ENCODE data around the gene DUSP10.

The DUSP10 gene

DNA sequence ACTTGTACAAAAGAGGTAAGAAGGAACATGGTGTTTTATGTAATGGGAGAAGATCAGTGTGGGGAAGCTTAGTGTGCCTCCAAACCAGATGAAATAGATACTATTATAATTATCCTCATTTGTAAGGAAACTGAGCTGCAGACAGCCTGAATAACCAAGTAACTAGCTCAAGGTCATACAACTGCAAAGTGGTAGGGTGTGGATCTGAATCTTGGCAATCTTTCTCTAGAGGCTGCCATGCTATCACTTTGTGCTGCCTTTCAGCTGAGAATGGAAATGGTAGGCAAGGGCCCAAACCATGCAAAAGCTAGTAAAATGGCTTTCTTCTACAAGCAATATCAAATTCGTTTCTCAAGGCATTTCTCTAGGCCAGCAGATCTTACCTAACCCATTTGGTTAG lies 51.0 kb downstream of the DUSP10 start:
- Mint-ChIP-seq H3K27me3 (no peaks in the 10 kb centered on the region), H3K9me3 (no peaks in the 10 kb centered on the region), H3K4me3 (no peak overlapping the region), H3K27ac (ENCODE audit: low read depth) (no peak overlapping the region), H3K36me3 (ENCODE audit: insufficient read depth) (peaks cover 2% of the 10 kb centered on the region), H3K4me1 (peaks cover 7% of the 10 kb centered on the region)
- DNase-seq (ENCODE audit: low spot score in 2 of 2), result no peak
- no peak for ATAC-seq (replicated peaks; ENCODE audit: extremely low read depth, poor library complexity, severe bottlenecking)

DNA sequence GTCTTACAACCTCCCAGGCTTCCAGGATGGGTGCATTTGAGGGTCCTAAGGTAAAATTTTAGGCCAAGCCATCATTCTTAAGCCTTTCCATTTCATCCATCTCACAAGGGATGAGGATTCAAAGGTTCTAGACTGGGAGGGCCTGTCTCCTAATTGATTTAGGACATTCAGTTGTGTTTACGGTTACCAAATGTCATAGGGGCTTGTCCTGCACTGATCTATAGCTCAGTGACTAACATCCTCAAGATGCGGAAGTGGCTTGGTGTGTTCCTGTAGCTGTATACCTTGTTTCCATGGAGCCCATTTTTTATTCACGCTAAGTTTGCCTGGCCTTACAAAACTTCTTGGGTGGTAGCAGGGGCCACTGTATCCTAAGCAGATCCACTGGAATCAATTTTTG lies 52.8 kb downstream of the DUSP10 start:
- DNase-seq (ENCODE audit: low spot score in 2 of 2) (no peak), ATAC-seq (replicated peaks; ENCODE audit: extremely low read depth, poor library complexity, severe bottlenecking) (peak; percentile 46)
- Mint-ChIP-seq H3K36me3 (ENCODE audit: insufficient read depth) (peaks cover 2% of the 10 kb centered on the region), H3K27ac (ENCODE audit: low read depth) (peak overlapping the region; percentile 45), H3K9me3 (no peaks in the 10 kb centered on the region), H3K4me3 (no peak overlapping the region), H3K27me3 (no peaks in the 10 kb centered on the region), H3K4me1 (peaks cover 7% of the 10 kb centered on the region)

DNA sequence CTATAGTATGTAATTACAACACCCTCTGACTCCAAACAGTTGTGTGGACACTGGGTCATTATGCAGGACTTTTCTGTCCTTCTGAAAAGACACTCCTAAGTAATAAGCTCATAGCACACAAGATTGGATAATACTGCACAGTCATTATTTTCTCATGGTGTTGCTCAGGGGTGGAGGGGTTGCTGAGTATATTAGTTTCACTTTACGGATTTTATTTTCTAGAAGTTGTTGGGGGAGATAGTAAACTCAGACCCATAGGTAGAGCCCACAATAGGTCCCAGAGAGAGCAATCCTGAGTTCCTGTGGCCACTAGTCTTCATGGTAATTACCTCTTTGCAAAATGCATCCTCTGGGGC lies 53.4 kb downstream of the DUSP10 start:
- Mint-ChIP-seq H3K9me3 (no peaks in the 10 kb centered on the region), H3K4me1 (peaks cover 7% of the 10 kb centered on the region), H3K27ac (ENCODE audit: low read depth) (no peak overlapping the region), H3K27me3 (no peaks in the 10 kb centered on the region), H3K36me3 (ENCODE audit: insufficient read depth) (peaks cover 2% of the 10 kb centered on the region), H3K4me3 (no peak overlapping the region)
- DNase-seq (ENCODE audit: low spot score in 2 of 2) (no peak), ATAC-seq (replicated peaks; ENCODE audit: extremely low read depth, poor library complexity, severe bottlenecking) (no peak)

DNA sequence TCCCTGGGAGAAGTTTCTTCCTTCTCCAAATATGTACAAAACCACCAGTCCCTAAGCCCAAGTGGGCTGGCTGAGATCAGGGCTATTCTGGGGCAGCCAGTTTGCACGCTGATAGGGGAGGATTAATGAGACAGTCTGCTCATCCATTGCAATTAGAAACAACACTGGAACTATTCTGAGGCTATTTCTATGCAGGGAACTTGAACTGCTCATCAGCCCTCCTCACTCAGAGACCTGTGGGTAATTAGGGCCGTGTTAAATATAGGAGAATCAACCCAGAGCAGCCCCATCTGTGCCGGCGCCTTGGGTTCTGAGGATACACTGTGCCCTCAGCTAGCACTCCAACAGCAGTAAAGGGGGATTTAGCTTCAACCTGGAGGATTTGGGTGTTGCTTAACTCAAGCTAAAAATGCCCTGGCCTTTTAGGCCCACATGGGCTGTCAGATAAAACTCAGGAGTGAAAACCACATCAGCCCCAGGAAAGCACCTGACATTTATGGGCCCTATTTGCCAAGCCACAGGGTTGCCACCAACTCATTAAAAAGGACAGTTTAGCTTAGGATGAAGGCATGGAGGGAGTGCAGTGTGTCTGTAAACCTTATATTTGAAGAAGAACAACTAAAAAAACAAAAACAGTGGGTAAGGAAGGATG lies 53.9 kb downstream of the DUSP10 start:
- H3K4me1 Mint-ChIP-seq, result peaks cover 7% of the 10 kb centered on the region
- H3K27me3 Mint-ChIP-seq, result no peaks in the 10 kb centered on the region
- no peak overlapping the region for H3K27ac Mint-ChIP-seq (ENCODE audit: low read depth)
- no peak overlapping the region for H3K4me3 Mint-ChIP-seq
- peaks cover 2% of the 10 kb centered on the region for H3K36me3 Mint-ChIP-seq (ENCODE audit: insufficient read depth)
- ATAC-seq (replicated peaks; ENCODE audit: extremely low read depth, poor library complexity, severe bottlenecking) (no peak), DNase-seq (ENCODE audit: low spot score in 2 of 2) (no peak)
- H3K9me3 Mint-ChIP-seq, result no peaks in the 10 kb centered on the region

DNA sequence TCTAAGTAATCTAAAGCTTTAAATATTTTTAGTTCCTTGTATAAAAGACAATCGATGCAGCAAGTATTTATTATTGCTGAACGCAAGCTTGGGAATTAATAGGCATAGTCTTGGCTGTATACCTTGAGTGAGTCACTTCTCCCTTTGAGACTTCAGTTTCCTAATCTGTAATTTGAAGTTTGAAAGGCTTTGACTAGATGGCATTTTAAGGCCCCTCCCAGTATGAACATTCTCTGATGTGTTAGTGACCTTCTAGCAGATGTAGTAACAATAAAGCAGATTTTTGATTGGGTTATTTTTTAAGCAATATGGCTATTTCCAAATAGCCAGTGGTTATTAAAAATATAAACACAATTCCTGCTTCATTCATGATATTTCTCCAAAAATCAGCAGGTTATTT lies 58.2 kb downstream of the DUSP10 start:
- Mint-ChIP-seq H3K27ac (ENCODE audit: low read depth) (no peak overlapping the region), H3K9me3 (peaks cover 10% of the 10 kb centered on the region), H3K4me3 (no peak overlapping the region), H3K4me1 (peaks cover 7% of the 10 kb centered on the region), H3K27me3 (no peaks in the 10 kb centered on the region), H3K36me3 (ENCODE audit: insufficient read depth) (peaks cover 1% of the 10 kb centered on the region)
- DNase-seq (ENCODE audit: low spot score in 2 of 2) (no peak), ATAC-seq (replicated peaks; ENCODE audit: extremely low read depth, poor library complexity, severe bottlenecking) (no peak)

DNA sequence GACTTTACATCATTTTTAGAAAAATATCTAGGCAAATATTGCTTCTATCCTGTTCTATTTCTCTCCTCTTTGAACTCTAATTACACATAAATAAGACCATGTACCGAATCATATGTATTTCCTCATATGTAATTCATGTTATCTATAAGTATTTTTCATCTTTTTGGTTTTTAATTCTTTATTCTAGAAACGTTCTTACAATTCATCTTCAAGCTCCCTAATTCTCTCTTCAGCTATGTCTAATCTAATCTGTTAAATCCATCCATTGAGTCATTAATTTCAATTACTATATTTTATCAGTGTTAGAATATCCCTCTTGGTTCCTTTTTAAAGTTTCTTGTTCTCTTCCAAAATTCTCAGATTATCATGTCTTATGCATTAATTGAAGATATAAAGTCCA lies 61.8 kb downstream of the DUSP10 start:
- no peak for ATAC-seq (replicated peaks; ENCODE audit: extremely low read depth, poor library complexity, severe bottlenecking)
- peaks cover 1% of the 10 kb centered on the region for H3K36me3 Mint-ChIP-seq (ENCODE audit: insufficient read depth)
- H3K27ac Mint-ChIP-seq (ENCODE audit: low read depth), result no peak overlapping the region
- H3K27me3 Mint-ChIP-seq, result no peaks in the 10 kb centered on the region
- no peak for DNase-seq (ENCODE audit: low spot score in 2 of 2)
- no peak overlapping the region for H3K4me3 Mint-ChIP-seq
- no peaks in the 10 kb centered on the region for H3K4me1 Mint-ChIP-seq
- H3K9me3 Mint-ChIP-seq, result peaks cover 10% of the 10 kb centered on the region

DNA sequence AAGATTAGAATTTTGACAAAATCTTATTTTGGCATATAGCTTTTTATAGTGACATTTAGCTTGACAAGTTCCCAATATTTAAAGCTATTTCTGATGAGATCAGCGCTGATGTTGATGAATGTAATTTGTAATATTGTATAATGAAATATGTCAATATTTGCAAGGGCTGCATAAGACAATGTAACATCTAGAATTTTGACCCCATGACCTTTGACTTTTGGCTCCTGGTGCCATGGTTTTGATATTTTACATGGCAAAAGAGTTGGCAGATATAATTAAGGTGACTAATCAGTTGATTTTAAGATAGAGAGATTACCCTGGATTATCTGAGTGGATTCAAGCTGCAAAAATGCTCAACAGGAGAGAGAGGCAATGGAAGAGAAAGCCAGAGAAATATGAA lies 63.9 kb downstream of the DUSP10 start:
- DNase-seq (ENCODE audit: low spot score in 2 of 2) (no peak), ATAC-seq (replicated peaks; ENCODE audit: extremely low read depth, poor library complexity, severe bottlenecking) (no peak)
- Mint-ChIP-seq H3K4me3 (no peak overlapping the region), H3K4me1 (no peaks in the 10 kb centered on the region), H3K36me3 (ENCODE audit: insufficient read depth) (peaks cover 1% of the 10 kb centered on the region), H3K27me3 (no peaks in the 10 kb centered on the region), H3K27ac (ENCODE audit: low read depth) (no peak overlapping the region), H3K9me3 (peaks cover 10% of the 10 kb centered on the region)

DNA sequence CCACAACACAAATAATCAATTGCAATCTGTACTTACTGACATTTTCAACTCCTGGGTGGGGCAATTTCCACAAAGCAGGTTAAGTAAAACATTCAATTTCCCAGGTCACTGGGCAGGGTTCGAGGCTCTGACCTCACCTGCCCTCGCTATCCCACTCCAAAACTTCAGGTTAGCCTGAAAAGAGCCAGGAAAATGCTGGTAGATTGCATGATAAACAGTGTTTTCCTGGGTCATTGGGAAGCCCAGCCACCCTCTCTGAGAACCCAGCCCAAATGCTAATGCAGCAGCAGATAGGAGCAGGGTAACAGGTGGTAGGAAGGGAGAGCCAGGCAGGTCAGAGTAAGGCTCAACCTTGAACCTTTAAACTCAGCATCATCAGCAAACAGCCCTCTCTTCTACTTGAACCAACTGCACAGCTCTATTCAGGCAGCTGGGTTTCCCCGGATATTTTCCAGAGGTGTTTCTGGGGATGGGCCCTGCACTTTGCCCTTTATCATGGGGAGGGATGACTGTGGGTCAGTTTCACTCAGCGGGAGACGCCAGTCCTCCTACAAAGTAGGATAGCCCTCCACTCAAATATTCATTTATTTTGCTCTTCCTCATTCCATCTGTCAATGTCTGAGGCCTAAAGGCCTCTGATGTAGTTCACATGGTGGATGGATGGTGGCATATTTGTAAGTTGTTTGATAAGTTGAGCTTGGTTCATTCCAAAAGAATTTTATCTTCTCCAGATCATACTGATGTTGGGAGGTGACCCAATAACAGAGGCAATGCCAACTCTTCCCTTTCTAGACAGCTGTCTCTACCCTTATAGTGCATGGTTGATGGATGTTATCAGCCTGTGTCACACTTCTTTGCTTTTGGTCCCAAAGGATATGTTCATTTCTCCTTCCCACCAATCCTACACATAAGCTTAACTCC lies 65.7 kb downstream of the DUSP10 start:
- Mint-ChIP-seq H3K36me3 (ENCODE audit: insufficient read depth) (peaks cover 1% of the 10 kb centered on the region), H3K9me3 (peaks cover 10% of the 10 kb centered on the region), H3K27me3 (no peaks in the 10 kb centered on the region), H3K4me3 (no peak overlapping the region), H3K27ac (ENCODE audit: low read depth) (no peak overlapping the region), H3K4me1 (no peaks in the 10 kb centered on the region)
- DNase-seq (ENCODE audit: low spot score in 2 of 2), result no peak
- ATAC-seq (replicated peaks; ENCODE audit: extremely low read depth, poor library complexity, severe bottlenecking), result no peak

DNA sequence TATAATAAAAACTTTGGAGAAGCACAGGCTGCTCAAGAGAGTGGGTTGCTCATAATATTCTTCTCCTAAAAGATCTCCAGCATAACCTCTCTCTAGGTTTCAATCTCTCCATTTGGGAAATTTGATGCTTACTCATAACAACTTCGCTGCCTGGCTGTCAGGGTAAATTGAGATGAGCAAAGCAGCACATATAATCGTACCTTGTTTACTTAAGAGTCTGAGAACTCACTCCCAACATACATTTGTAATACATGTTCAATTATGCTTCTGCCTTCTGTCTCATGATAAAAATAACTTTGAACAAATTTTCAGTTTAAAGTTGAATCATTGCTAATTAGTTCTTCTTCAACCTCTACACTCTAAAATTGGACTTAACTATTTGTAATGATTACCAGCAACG lies 68.9 kb downstream of the DUSP10 start:
- Mint-ChIP-seq H3K4me3 (no peak overlapping the region), H3K27me3 (peaks cover 12% of the 10 kb centered on the region), H3K36me3 (ENCODE audit: insufficient read depth) (no peaks in the 10 kb centered on the region), H3K27ac (ENCODE audit: low read depth) (no peak overlapping the region), H3K9me3 (no peaks in the 10 kb centered on the region), H3K4me1 (no peaks in the 10 kb centered on the region)
- ATAC-seq (replicated peaks; ENCODE audit: extremely low read depth, poor library complexity, severe bottlenecking) (no peak), DNase-seq (ENCODE audit: low spot score in 2 of 2) (no peak)

DNA sequence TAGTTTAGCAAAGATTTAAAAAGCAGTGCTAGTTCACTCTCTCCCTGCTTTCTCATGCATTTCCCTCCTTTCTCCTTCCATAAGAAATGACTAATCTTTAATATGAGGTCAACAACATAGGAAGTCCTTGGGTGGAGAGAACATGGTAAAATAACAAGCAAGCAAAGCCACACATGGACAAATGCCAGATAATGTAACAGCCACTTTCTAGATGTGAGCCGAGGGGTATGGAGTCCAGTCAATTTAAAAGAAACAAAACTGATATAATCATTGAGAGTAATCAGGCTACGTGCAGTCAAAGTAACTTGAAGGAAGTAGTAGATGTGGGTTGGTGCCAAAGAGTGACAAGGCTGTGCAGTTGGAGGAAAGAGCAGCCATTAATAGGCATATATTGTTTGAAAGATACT lies 69.6 kb downstream of the DUSP10 start:
- no peaks in the 10 kb centered on the region for H3K4me1 Mint-ChIP-seq
- H3K4me3 Mint-ChIP-seq, result no peak overlapping the region
- DNase-seq (ENCODE audit: low spot score in 2 of 2) (no peak), ATAC-seq (replicated peaks; ENCODE audit: extremely low read depth, poor library complexity, severe bottlenecking) (no peak)
- H3K36me3 Mint-ChIP-seq (ENCODE audit: insufficient read depth), result no peaks in the 10 kb centered on the region
- H3K27ac Mint-ChIP-seq (ENCODE audit: low read depth), result no peak overlapping the region
- H3K9me3 Mint-ChIP-seq, result no peaks in the 10 kb centered on the region
- peaks cover 19% of the 10 kb centered on the region for H3K27me3 Mint-ChIP-seq

DNA sequence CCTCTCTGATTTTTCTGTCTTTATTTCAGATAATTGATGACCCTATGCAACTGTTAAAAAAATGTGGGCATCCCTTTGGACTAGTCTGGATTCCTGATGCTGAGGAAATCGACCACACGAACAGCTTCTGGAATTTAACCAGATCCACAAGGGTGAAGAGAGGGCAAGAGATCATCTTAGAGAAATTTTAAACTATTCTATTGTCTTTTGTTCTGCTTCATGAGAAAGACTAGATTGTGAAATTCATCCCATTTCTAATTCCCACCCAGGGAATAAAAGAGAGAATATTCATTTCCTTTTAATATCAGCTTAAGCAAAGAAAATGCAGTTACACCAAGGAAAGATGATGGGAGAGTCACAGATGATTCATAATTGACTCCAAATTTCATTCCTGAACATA lies 71.8 kb downstream of the DUSP10 start:
- Mint-ChIP-seq H3K9me3 (no peaks in the 10 kb centered on the region), H3K27me3 (peaks cover 23% of the 10 kb centered on the region), H3K36me3 (ENCODE audit: insufficient read depth) (peaks cover 1% of the 10 kb centered on the region), H3K4me3 (no peak overlapping the region), H3K4me1 (no peaks in the 10 kb centered on the region), H3K27ac (ENCODE audit: low read depth) (no peak overlapping the region)
- no peak for ATAC-seq (replicated peaks; ENCODE audit: extremely low read depth, poor library complexity, severe bottlenecking)
- DNase-seq (ENCODE audit: low spot score in 2 of 2), result no peak

DNA sequence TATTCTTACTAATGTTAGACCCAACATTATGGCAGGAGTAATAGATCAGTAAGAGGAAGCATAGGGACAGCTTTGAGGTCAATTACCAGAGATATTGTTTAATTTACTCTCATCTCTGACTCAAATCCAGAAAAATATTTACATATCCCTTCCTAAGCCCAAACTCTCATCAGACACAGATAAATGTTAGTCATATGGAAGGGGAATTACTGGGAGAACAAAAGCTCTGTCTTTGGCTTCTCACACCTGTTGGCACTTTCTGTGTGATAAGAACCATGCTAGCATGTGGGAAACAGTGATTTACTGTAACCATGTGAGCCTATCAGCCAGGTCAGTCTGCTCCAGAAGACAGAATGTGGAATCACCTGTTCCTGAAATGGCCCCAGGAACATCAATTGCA lies 72.4 kb downstream of the DUSP10 start:
- peaks cover 1% of the 10 kb centered on the region for H3K36me3 Mint-ChIP-seq (ENCODE audit: insufficient read depth)
- no peak for DNase-seq (ENCODE audit: low spot score in 2 of 2)
- H3K9me3 Mint-ChIP-seq, result no peaks in the 10 kb centered on the region
- no peaks in the 10 kb centered on the region for H3K4me1 Mint-ChIP-seq
- peaks cover 23% of the 10 kb centered on the region for H3K27me3 Mint-ChIP-seq
- no peak overlapping the region for H3K4me3 Mint-ChIP-seq
- no peak overlapping the region for H3K27ac Mint-ChIP-seq (ENCODE audit: low read depth)
- no peak for ATAC-seq (replicated peaks; ENCODE audit: extremely low read depth, poor library complexity, severe bottlenecking)

DNA sequence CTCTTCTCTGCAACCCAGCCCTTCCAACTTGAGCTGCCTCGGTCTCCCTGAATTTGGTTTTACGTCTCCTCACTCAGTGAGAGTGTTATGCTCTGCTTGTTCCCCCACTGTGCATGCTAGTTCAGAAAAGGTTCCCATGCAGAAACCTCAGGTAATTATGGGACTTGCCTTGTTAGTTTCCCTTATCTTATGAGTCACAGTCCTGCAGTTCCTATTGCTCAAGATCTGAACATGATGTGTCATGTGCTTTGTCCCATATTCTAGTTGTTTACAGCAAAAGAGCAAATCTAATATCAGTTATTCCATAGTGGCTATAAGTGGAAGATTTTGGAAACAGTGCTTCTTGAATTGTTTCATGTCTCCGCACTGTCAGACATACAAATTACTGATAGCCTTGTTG lies 74.4 kb downstream of the DUSP10 start:
- Mint-ChIP-seq H3K9me3 (no peaks in the 10 kb centered on the region), H3K36me3 (ENCODE audit: insufficient read depth) (peaks cover 1% of the 10 kb centered on the region), H3K4me3 (no peak overlapping the region), H3K27ac (ENCODE audit: low read depth) (no peak overlapping the region), H3K4me1 (no peaks in the 10 kb centered on the region), H3K27me3 (peaks cover 23% of the 10 kb centered on the region)
- ATAC-seq (replicated peaks; ENCODE audit: extremely low read depth, poor library complexity, severe bottlenecking) (no peak), DNase-seq (ENCODE audit: low spot score in 2 of 2) (no peak)
